ENCODE results near the gene ITPRID2.

DNA sequence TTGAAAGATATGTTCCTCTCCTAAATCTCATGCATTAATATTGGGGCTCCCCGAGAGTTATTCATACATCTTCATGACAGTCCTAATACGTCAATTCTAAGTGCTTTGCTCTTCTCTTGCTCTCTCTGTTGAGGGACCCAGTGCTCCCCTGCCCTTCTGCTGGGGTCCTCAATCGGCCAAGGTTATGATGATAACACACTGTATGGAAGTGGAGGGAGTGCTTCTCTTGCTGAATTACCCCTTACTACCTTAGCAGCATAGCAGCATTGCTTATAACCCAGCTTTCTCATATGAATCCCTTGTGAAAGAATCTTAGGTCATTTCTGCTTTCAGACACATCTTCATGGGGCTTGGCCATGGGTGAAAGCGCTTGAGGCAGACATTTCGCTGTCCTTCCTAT is 43.2 kb downstream of the ITPRID2 start:
- no peak for TF ChIP-seq ZNF274 (IDR thresholded peaks at IDR 0.05; ENCODE audit: low read depth, low read length)
- TF ChIP-seq, protein P1, sequence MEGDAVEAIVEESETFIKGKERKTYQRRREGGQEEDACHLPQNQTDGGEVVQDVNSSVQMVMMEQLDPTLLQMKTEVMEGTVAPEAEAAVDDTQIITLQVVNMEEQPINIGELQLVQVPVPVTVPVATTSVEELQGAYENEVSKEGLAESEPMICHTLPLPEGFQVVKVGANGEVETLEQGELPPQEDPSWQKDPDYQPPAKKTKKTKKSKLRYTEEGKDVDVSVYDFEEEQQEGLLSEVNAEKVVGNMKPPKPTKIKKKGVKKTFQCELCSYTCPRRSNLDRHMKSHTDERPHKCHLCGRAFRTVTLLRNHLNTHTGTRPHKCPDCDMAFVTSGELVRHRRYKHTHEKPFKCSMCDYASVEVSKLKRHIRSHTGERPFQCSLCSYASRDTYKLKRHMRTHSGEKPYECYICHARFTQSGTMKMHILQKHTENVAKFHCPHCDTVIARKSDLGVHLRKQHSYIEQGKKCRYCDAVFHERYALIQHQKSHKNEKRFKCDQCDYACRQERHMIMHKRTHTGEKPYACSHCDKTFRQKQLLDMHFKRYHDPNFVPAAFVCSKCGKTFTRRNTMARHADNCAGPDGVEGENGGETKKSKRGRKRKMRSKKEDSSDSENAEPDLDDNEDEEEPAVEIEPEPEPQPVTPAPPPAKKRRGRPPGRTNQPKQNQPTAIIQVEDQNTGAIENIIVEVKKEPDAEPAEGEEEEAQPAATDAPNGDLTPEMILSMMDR (IDR thresholded peaks at IDR 0.05 in 2 of 3, conservative IDR thresholded peaks at IDR 0.05 in 1 of 3; ENCODE audit: borderline replicate concordance in 1 of 3, insufficient read depth in 1 of 3, low read depth in 2 of 3, low read length in 2 of 3), result no peak
- TF ChIP-seq, protein P2, sequence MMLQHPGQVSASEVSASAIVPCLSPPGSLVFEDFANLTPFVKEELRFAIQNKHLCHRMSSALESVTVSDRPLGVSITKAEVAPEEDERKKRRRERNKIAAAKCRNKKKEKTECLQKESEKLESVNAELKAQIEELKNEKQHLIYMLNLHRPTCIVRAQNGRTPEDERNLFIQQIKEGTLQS (IDR thresholded peaks at IDR 0.05), result no peak
- TF ChIP-seq ELF1 (IDR thresholded peaks at IDR 0.05; ENCODE audit: borderline replicate concordance, low read depth), result no peak
- no peak for TF ChIP-seq EZH2 (IDR thresholded peaks at IDR 0.05)
